ENCODE data around the gene WDR90. TPM values are rescaled to one million over a fixed set of nuclear protein-coding genes. Genes with fewer than 3 reads are reported as not detected.

WDR90 gene
- total and polyA plus RNA-seq, 10 of the 15 experiments (the other 5 are each of a cell fraction or from before 2014, with no cell fraction given) = 2.0 to 65.0 (median 16.7) TPM

DNA sequence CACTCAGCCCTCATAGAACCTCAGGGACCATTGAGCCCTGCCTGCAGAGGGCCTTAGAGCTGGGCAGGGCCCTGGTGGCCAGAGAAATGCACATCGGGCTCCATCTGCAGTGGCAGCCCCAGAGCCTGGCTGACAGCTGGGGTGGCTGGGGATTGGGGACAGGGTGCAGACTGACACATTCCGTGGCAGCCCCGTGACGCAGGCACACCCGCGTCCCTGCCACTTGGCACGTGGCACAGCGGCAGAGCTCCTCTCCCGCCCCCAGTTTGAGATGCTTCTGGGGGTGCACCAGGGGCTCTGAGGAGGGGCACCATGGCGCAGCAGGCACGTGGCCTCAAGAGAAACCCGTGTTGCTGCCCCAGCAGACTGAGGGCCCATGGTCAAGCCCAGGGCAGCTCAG, 54.2 kb downstream of the WDR90 start:
- Histone ChIP-seq H2AFZ (ENCODE audit: control insufficient read depth, low read depth, low read length) (no peak overlapping the region), H3K4me1 (ENCODE audit: control insufficient read depth, insufficient read depth, low read length) (no peaks in the 10 kb centered on the region), H3K4me2 (ENCODE audit: control insufficient read depth, insufficient read depth) (no peak overlapping the region), H3K27ac (ENCODE audit: control insufficient read depth, insufficient read depth) (no peak overlapping the region), H3K36me3 (ENCODE audit: control insufficient read depth in 2 of 2, insufficient read depth in 2 of 2, low read length in 1 of 2) (no peaks in the 10 kb centered on the region), H4K20me1 (ENCODE audit: control insufficient read depth, insufficient read depth) (no peaks in the 10 kb centered on the region), H3K9me3 (replicated peaks; ENCODE audit: control insufficient read depth, insufficient read depth, low read length) (no peaks in the 10 kb centered on the region), H3K9ac (ENCODE audit: control insufficient read depth, insufficient read depth, low read length) (no peak overlapping the region), H3K4me3 (no peak overlapping the region), H3K27me3 (replicated peaks in 1 of 2; ENCODE audit: control insufficient read depth in 2 of 2, insufficient read depth in 2 of 2, low read length in 1 of 2) (peaks cover 0 to 11% of the 10 kb centered on the region in 2 experiments; a peak in 2 of 4 replicates), H3K79me2 (ENCODE audit: control insufficient read depth, insufficient read depth, low read length) (no peaks in the 10 kb centered on the region)
- no TSS peak for BruUV-seq (replicated peaks)
- no peak for FAIRE-seq
- CTCF ChIA-PET = no interaction called here
- DNase-seq (ENCODE audit: low read depth, low spot score) = no peak
- intact Hi-C loops (cut with micrococcal nuclease; ENCODE audit: unreplicated experiment) = no loop called here
- TF ChIP-seq YBX1 (IDR thresholded peaks at IDR 0.05) (no peak), BCL11A (IDR thresholded peaks at IDR 0.05; ENCODE audit: low read depth, low read length) (no peak), BMI1 (IDR thresholded peaks at IDR 0.05; ENCODE audit: borderline replicate concordance) (no peak), FOXM1 (IDR thresholded peaks at IDR 0.05; ENCODE audit: low read depth, low read length) (no peak), CEBPB (IDR thresholded peaks at IDR 0.05; ENCODE audit: borderline replicate concordance in 1 of 2, low read depth in 2 of 2, low read length in 2 of 2) (no peak), SIX5 (IDR thresholded peaks at IDR 0.05; ENCODE audit: low read depth, low read length, severe bottlenecking) (no peak), RFX5 (IDR thresholded peaks at IDR 0.05; ENCODE audit: low read depth, low read length) (no peak), BHLHE40 (IDR thresholded peaks at IDR 0.05; ENCODE audit: borderline replicate concordance in 1 of 2, low read depth in 2 of 2, low read length in 1 of 2) (no peak)
- 39% methylated on average over 11 of the region's 12 CpGs for WGBS (ENCODE audit: insufficient coverage, insufficient replicate concordance, low lambda C conversion rate, missing lambda C conversion rate)
- POLR2A ChIA-PET = no interaction called here
- no peak for ATAC-seq
- RAD21 ChIA-PET (ENCODE audit: unreplicated experiment) = no interaction called here
- SMC1A ChIA-PET (ENCODE audit: uncharacterized antibody, unreplicated experiment) = no interaction called here
- in situ Hi-C loops (cut with MboI) = no loop called here

DNA sequence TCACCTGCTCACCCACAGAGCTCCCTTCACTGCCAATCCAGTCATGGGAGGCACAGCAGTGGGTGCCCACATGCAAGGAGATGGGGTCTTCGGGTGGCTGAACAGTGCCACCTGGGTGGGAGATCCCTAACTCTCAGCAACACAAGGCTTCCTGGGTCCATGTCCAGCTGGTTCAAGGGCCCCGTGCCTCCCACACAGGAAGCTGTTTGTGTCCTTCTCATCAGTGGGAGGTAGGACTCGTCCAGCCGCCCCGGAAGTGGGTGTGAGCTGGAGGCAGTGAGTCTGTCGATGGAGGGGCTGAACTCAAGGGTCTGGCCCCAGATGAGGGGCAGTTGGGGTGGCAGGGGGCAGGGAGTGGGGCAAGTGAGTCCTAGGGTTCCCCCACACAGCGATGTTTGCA, 54.9 kb downstream of the WDR90 start:
- H3K4me3 ChIP-seq = no peak overlapping the region
- no TSS peak for BruUV-seq (replicated peaks)
- WGBS (ENCODE audit: insufficient coverage, insufficient replicate concordance, low lambda C conversion rate, missing lambda C conversion rate) = 17% methylated on average over 7 of the region's 7 CpGs
- no peaks in the 10 kb centered on the region for H3K36me3 ChIP-seq (ENCODE audit: control insufficient read depth in 2 of 2, insufficient read depth in 2 of 2, low read length in 1 of 2)
- in situ Hi-C loops (cut with MboI) (no loop called here), intact Hi-C loops (cut with micrococcal nuclease; ENCODE audit: unreplicated experiment) (no loop called here)
- TF ChIP-seq, protein P1, sequence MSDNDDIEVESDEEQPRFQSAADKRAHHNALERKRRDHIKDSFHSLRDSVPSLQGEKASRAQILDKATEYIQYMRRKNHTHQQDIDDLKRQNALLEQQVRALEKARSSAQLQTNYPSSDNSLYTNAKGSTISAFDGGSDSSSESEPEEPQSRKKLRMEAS (IDR thresholded peaks at IDR 0.05; ENCODE audit: low read depth, low read length) = no peak
- TF ChIP-seq, protein P2, sequence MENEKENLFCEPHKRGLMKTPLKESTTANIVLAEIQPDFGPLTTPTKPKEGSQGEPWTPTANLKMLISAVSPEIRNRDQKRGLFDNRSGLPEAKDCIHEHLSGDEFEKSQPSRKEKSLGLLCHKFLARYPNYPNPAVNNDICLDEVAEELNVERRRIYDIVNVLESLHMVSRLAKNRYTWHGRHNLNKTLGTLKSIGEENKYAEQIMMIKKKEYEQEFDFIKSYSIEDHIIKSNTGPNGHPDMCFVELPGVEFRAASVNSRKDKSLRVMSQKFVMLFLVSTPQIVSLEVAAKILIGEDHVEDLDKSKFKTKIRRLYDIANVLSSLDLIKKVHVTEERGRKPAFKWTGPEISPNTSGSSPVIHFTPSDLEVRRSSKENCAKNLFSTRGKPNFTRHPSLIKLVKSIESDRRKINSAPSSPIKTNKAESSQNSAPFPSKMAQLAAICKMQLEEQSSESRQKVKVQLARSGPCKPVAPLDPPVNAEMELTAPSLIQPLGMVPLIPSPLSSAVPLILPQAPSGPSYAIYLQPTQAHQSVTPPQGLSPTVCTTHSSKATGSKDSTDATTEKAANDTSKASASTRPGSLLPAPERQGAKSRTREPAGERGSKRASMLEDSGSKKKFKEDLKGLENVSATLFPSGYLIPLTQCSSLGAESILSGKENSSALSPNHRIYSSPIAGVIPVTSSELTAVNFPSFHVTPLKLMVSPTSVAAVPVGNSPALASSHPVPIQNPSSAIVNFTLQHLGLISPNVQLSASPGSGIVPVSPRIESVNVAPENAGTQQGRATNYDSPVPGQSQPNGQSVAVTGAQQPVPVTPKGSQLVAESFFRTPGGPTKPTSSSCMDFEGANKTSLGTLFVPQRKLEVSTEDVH (IDR thresholded peaks at IDR 0.05; ENCODE audit: low read depth, partially characterized antibody) = no peak
- no peaks in the 10 kb centered on the region for H3K9me3 ChIP-seq (replicated peaks; ENCODE audit: control insufficient read depth, insufficient read depth, low read length)
- H3K4me2 ChIP-seq (ENCODE audit: control insufficient read depth, insufficient read depth) = no peak overlapping the region
- ChIA-PET RAD21 (ENCODE audit: unreplicated experiment) (no interaction called here), SMC1A (ENCODE audit: uncharacterized antibody, unreplicated experiment) (interaction anchor here (0.6 kb wide), 1 partner anchor 81 kb away, joined by 3 read pairs; no protein-coding TSS in a partner anchor), CTCF (no interaction called here), POLR2A (no interaction called here)
- H2AFZ ChIP-seq (ENCODE audit: control insufficient read depth, low read depth, low read length) = no peak overlapping the region
- H3K4me1 ChIP-seq (ENCODE audit: control insufficient read depth, insufficient read depth, low read length) = no peaks in the 10 kb centered on the region
- ATAC-seq (no peak), DNase-seq (ENCODE audit: low read depth, low spot score) (no peak), FAIRE-seq (no peak)
- H3K9ac ChIP-seq (ENCODE audit: control insufficient read depth, insufficient read depth, low read length) = no peak overlapping the region
- H3K27ac ChIP-seq (ENCODE audit: control insufficient read depth, insufficient read depth) = no peak overlapping the region
- peaks cover 0 to 11% of the 10 kb centered on the region in 2 experiments; a peak in 2 of 4 replicates for H3K27me3 ChIP-seq (replicated peaks in 1 of 2; ENCODE audit: control insufficient read depth in 2 of 2, insufficient read depth in 2 of 2, low read length in 1 of 2)
- no peaks in the 10 kb centered on the region for H3K79me2 ChIP-seq (ENCODE audit: control insufficient read depth, insufficient read depth, low read length)
- no peaks in the 10 kb centered on the region for H4K20me1 ChIP-seq (ENCODE audit: control insufficient read depth, insufficient read depth)
